ENCODE measurements around the gene GLS.

Gene GLS

GRCh38 chr2:190888449-190888848 is 7.8 kb downstream of the GLS start:
- no peak for DNase-seq

GRCh38 chr2:190889175-190889943 is 8.7 kb downstream of the GLS start:
- no peak for DNase-seq

- DNase-seq = peak; percentile 84
These were observed 10.8 kb downstream of the GLS start for GRCh38 chr2:190891372-190891771.

- DNase-seq = peak; percentile 58
These were observed 11.3 kb downstream of the GLS start for GRCh38 chr2:190891889-190892288.

- peak; percentile 19 for DNase-seq
These were observed 12.5 kb downstream of the GLS start for GRCh38 chr2:190893157-190893556.

- no peak for DNase-seq
These were observed 15.9 kb downstream of the GLS start for GRCh38 chr2:190896477-190896876.

GRCh38 chr2:190903693-190904450 is 23.3 kb downstream of the GLS start:
- no peak for DNase-seq

GRCh38 chr2:190904640-190905261 is 24.1 kb downstream of the GLS start:
- DNase-seq = no peak

GRCh38 chr2:190908532-190908931 is 27.9 kb downstream of the GLS start:
- no peak for DNase-seq

GRCh38 chr2:190909680-190910079 is 29.1 kb downstream of the GLS start:
- DNase-seq = no peak

GRCh38 chr2:190910341-190911136 is 29.9 kb downstream of the GLS start:
- peak; percentile 77 for DNase-seq

GRCh38 chr2:190911813-190912212 is 31.2 kb downstream of the GLS start:
- peak; percentile 44 for DNase-seq

GRCh38 chr2:190912726-190913125 is 32.1 kb downstream of the GLS start:
- no peak for DNase-seq

- DNase-seq = no peak
These were observed 33.1 kb downstream of the GLS start for GRCh38 chr2:190913725-190914124.

GRCh38 chr2:190916829-190917228 is 36.2 kb downstream of the GLS start:
- no peak for DNase-seq

- no peak for DNase-seq
These were observed 39.5 kb downstream of the GLS start for GRCh38 chr2:190920085-190920484.

GRCh38 chr2:190922376-190922775 is 41.8 kb downstream of the GLS start:
- no peak for DNase-seq

- DNase-seq = no peak
These were observed 46.7 kb downstream of the GLS start for GRCh38 chr2:190927301-190927700.

- DNase-seq = peak; percentile 16
These were observed 49.3 kb downstream of the GLS start for GRCh38 chr2:190929919-190930318.

- DNase-seq = no peak
These were observed 49.8 kb downstream of the GLS start for GRCh38 chr2:190930411-190930810.

GRCh38 chr2:190932514-190932913 is 51.9 kb downstream of the GLS start:
- no peak for DNase-seq

- DNase-seq = no peak
These were observed 52.7 kb downstream of the GLS start for GRCh38 chr2:190933361-190933760.

- DNase-seq = no peak
These were observed 54.4 kb downstream of the GLS start for GRCh38 chr2:190935054-190935453.
